ENCODE results near the gene SLC13A5. TPM values are rescaled to one million over a fixed set of nuclear protein-coding genes. Genes with fewer than 3 reads are reported as not detected.

The SLC13A5 gene
- polyA plus RNA-seq, 3 donors: not detected

- H3K27ac Mint-ChIP-seq: peak overlapping the region in 5 of 7 donors; percentile 10 to 66 (median 40)
- TF ChIP-seq, protein P1, sequence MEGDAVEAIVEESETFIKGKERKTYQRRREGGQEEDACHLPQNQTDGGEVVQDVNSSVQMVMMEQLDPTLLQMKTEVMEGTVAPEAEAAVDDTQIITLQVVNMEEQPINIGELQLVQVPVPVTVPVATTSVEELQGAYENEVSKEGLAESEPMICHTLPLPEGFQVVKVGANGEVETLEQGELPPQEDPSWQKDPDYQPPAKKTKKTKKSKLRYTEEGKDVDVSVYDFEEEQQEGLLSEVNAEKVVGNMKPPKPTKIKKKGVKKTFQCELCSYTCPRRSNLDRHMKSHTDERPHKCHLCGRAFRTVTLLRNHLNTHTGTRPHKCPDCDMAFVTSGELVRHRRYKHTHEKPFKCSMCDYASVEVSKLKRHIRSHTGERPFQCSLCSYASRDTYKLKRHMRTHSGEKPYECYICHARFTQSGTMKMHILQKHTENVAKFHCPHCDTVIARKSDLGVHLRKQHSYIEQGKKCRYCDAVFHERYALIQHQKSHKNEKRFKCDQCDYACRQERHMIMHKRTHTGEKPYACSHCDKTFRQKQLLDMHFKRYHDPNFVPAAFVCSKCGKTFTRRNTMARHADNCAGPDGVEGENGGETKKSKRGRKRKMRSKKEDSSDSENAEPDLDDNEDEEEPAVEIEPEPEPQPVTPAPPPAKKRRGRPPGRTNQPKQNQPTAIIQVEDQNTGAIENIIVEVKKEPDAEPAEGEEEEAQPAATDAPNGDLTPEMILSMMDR (IDR thresholded peaks at IDR 0.05): no peak
- peak overlapping the region in 1 of 2 donors; percentile 93 for H3K4me3 Mint-ChIP-seq
- peaks cover 38 to 50% (median 49%) of the 10 kb centered on the region in 3 donors for H3K27me3 Mint-ChIP-seq (ENCODE audit: low read depth in 3 of 3)
- H3K4me1 Mint-ChIP-seq: peaks cover 34% of the 10 kb centered on the region
- intact Hi-C loops (cut with micrococcal nuclease): no loop called here
- peaks cover 0 to 8% of the 10 kb centered on the region in 2 donors for H3K36me3 Mint-ChIP-seq
- H3K27me3 ChIP-seq (ENCODE audit: control insufficient read depth in 2 of 2, insufficient read depth in 2 of 2, low read length in 2 of 2): peaks cover 12 to 35% of the 10 kb centered on the region in 2 donors
- WGBS (ENCODE audit: insufficient coverage): 8% methylated on average over 2 of the region's 2 CpGs
- no peaks in the 10 kb centered on the region for H3K79me2 ChIP-seq (ENCODE audit: insufficient read depth, low read length)
- no peaks in the 10 kb centered on the region for H3K36me3 ChIP-seq (replicated peaks in 1 of 2; ENCODE audit: control insufficient read depth in 1 of 2, insufficient read depth in 2 of 2, low read length in 2 of 2)
- H3K4me1 ChIP-seq (ENCODE audit: control insufficient read depth in 1 of 2, insufficient read depth in 2 of 2, low read length in 2 of 2): peaks cover 32 to 33% of the 10 kb centered on the region in 2 donors
- peaks cover 0 to 23% (median 17%) of the 10 kb centered on the region in 7 donors for H3K9me3 Mint-ChIP-seq
- peaks cover 3 to 9% of the 10 kb centered on the region in 2 donors for H3K9me3 ChIP-seq (replicated peaks in 1 of 2; ENCODE audit: control insufficient read depth in 1 of 2, insufficient read depth in 1 of 2, low read length in 2 of 2)
- H4K20me1 ChIP-seq (ENCODE audit: insufficient read depth, low read length): no peaks in the 10 kb centered on the region
- no peak overlapping the region for H3K9ac ChIP-seq (ENCODE audit: insufficient read depth, low read length, poor library complexity, severe bottlenecking)
- H3K4me3 ChIP-seq (replicated peaks in 1 of 3; ENCODE audit: low read depth in 2 of 3, low read length in 3 of 3): peak overlapping the region in 1 of 3 experiments; percentile 58
- H3K4me2 ChIP-seq (replicated peaks; ENCODE audit: extremely low read depth, low read length, poor library complexity, severe bottlenecking): peak overlapping the region; percentile 24
- H3K27ac ChIP-seq (ENCODE audit: low read depth in 1 of 2, low read length in 2 of 2): peak overlapping the region in 1 of 2 donors; percentile 17
- H2AFZ ChIP-seq (ENCODE audit: insufficient read depth, low read depth, low read length, poor library complexity, severe bottlenecking): peak overlapping the region; percentile 9
- peak; percentile 29 to 39 (median 36) for DNase-seq
Observed at GRCh38 chr17:6711681-6712057, 1.5 kb downstream of the SLC13A5 start.

- intact Hi-C loops (cut with micrococcal nuclease): no loop called here
Observed at GRCh38 chr17:6711081-6711674, 2.0 kb downstream of the SLC13A5 start.

More at GRCh38 chr17:6711081-6711674, 2.0 kb downstream of the SLC13A5 start:
- WGBS (ENCODE audit: insufficient coverage): 49% methylated on average over 5 of the region's 7 CpGs
- Histone ChIP-seq H3K4me3 (replicated peaks in 1 of 3; ENCODE audit: low read depth in 2 of 3, low read length in 3 of 3) (peak overlapping the region in 1 of 3 experiments; percentile 58), H3K79me2 (ENCODE audit: insufficient read depth, low read length) (no peaks in the 10 kb centered on the region), H3K27ac (ENCODE audit: low read depth in 1 of 2, low read length in 2 of 2) (no peak overlapping the region), H3K9me3 (replicated peaks in 1 of 2; ENCODE audit: control insufficient read depth in 1 of 2, insufficient read depth in 1 of 2, low read length in 2 of 2) (peaks cover 3 to 9% of the 10 kb centered on the region in 2 donors), H3K4me2 (replicated peaks; ENCODE audit: extremely low read depth, low read length, poor library complexity, severe bottlenecking) (peak overlapping the region; percentile 24), H3K36me3 (replicated peaks in 1 of 2; ENCODE audit: control insufficient read depth in 1 of 2, insufficient read depth in 2 of 2, low read length in 2 of 2) (no peaks in the 10 kb centered on the region), H4K20me1 (ENCODE audit: insufficient read depth, low read length) (no peaks in the 10 kb centered on the region), H3K9ac (ENCODE audit: insufficient read depth, low read length, poor library complexity, severe bottlenecking) (no peak overlapping the region), H2AFZ (ENCODE audit: insufficient read depth, low read depth, low read length, poor library complexity, severe bottlenecking) (peak overlapping the region; percentile 37), H3K27me3 (ENCODE audit: control insufficient read depth in 2 of 2, insufficient read depth in 2 of 2, low read length in 2 of 2) (peaks cover 12 to 31% of the 10 kb centered on the region in 2 donors), H3K4me1 (ENCODE audit: control insufficient read depth in 1 of 2, insufficient read depth in 2 of 2, low read length in 2 of 2) (peaks cover 32 to 33% of the 10 kb centered on the region in 2 donors)
- Mint-ChIP-seq H3K4me3 (peak overlapping the region in 1 of 2 donors; percentile 64), H3K9me3 (peaks cover 0 to 23% (median 16%) of the 10 kb centered on the region in 7 donors), H3K4me1 (peaks cover 34% of the 10 kb centered on the region), H3K27me3 (ENCODE audit: low read depth in 3 of 3) (peaks cover 36 to 48% (median 46%) of the 10 kb centered on the region in 3 donors), H3K27ac (peak overlapping the region in 5 of 7 donors; percentile 1 to 45 (median 10)), H3K36me3 (peaks cover 0 to 8% of the 10 kb centered on the region in 2 donors)
- TF ChIP-seq, protein P1 (IDR thresholded peaks at IDR 0.05): no peak
- DNase-seq: no peak
